PFSK-1 (cell line): ENCODE results near the gene BRD7.

Source experiments
- POLR2AphosphoS5 ChIP-seq: IDR thresholded peaks from 2 replicates; pipeline ENCODE4 v1.6.1; 2012; ENCODE audit warnings: low read depth, mild to moderate bottlenecking, control low read depth, low read length, moderate library complexity
- TF ChIP-seq, protein P1 (sequence below), 2 experiments: IDR thresholded peaks; 2 replicates each; pipeline versions ENCODE4 v1.6.1 to v1.8.0; 2011 to 2012; ENCODE audit warnings: low read depth in 2 of 2, low read length in 2 of 2, control low read depth in 1 of 2, inconsistent platforms in 1 of 2, mild to moderate bottlenecking in 1 of 2, moderate library complexity in 1 of 2; ENCODE audit not compliant: insufficient read depth in 1 of 2

DNA sequence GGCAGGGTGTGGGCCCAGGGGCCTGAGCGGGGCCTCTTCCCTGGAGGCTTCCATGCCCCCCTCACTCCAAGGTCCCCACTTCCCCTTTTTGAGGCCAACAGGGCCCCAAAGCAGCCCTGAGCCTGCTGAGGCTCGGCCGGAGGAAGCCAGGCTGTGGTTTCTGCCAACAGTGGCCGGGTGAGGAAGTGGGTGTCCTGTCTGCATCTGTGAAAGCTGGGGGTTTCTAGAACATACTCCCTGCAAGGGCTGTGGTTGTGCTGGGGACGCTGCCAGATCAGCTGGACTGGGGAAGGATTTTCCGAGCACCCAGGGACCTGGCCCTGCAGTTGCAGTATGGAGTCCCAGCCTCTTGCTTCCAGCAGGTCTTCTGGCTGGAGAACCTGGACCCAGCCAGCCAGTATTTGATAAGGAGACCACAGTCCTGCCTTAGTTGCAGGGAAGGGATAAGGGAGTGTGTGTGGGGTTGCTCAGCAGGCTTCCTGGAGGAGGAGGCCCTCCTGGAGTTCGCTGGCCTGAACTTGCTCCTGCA is 86.7 kb downstream of the BRD7 start:
- no peak for TF ChIP-seq POLR2AphosphoS5
- TF ChIP-seq, protein P1, sequence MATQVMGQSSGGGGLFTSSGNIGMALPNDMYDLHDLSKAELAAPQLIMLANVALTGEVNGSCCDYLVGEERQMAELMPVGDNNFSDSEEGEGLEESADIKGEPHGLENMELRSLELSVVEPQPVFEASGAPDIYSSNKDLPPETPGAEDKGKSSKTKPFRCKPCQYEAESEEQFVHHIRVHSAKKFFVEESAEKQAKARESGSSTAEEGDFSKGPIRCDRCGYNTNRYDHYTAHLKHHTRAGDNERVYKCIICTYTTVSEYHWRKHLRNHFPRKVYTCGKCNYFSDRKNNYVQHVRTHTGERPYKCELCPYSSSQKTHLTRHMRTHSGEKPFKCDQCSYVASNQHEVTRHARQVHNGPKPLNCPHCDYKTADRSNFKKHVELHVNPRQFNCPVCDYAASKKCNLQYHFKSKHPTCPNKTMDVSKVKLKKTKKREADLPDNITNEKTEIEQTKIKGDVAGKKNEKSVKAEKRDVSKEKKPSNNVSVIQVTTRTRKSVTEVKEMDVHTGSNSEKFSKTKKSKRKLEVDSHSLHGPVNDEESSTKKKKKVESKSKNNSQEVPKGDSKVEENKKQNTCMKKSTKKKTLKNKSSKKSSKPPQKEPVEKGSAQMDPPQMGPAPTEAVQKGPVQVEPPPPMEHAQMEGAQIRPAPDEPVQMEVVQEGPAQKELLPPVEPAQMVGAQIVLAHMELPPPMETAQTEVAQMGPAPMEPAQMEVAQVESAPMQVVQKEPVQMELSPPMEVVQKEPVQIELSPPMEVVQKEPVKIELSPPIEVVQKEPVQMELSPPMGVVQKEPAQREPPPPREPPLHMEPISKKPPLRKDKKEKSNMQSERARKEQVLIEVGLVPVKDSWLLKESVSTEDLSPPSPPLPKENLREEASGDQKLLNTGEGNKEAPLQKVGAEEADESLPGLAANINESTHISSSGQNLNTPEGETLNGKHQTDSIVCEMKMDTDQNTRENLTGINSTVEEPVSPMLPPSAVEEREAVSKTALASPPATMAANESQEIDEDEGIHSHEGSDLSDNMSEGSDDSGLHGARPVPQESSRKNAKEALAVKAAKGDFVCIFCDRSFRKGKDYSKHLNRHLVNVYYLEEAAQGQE (IDR thresholded peaks at IDR 0.05; ENCODE audit: insufficient read depth in 1 of 2, low read depth in 2 of 2, low read length in 2 of 2): no peak
